Ureter (tissue), 1 donor: ENCODE data around the gene PNPLA2. TPM values are rescaled to one million over a fixed set of nuclear protein-coding genes. Genes with fewer than 3 reads are reported as not detected.

Source experiments
- DNase-seq: peaks from one replicate; pipeline ENCODE4 v3.0.0-alpha.2; 2020; ENCODE audit warnings: low spot score
- total RNA-seq: library from RNA; stranded (reverse); gene quantifications from one replicate; pipeline ENCODE4 v1.2.4, GENCODE V29; 2023
- donor health status: DM: yes; HTN: yes; CAD: no.

PNPLA2 gene
- total RNA-seq, 1 donor from 2014 or later: 118 TPM

DNA sequence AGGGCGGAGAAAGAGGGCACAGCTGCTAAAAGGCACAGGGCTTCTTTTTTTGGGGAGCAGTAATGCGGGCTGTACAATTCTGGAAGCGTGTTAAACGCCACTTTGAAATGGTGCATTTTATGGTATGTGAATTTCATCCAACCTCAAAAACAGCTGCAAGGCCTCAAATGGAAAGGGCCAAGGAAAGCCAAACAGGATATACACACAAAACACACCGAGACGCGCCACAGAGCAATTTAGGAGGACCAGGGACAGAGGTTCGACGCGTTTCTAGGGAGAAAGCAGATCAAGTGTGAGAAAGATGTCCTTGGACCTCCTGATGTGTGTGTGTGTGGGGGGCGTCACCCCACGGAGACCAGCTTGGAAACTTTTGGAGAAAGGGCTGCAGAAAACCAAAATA lies 55.0 kb downstream of the PNPLA2 start:
- no peak for DNase-seq

Other genes with a start within 250 kb of the PNPLA2 start
- 43.6 TPM for gene PHRF1, start 242.4 kb upstream of the PNPLA2 start, total RNA-seq
- gene IRF7, start 203.0 kb upstream of the PNPLA2 start, total RNA-seq: 14.9 TPM
- gene CDHR5, start 194.0 kb upstream of the PNPLA2 start, total RNA-seq: not detected
- not detected for gene SCT, start 191.7 kb upstream of the PNPLA2 start, total RNA-seq
- gene DRD4, start 181.6 kb upstream of the PNPLA2 start, total RNA-seq: 2.6 TPM
- 36.9 TPM for gene DEAF1, start 123.7 kb upstream of the PNPLA2 start, total RNA-seq
- 32.5 TPM for gene TMEM80, start 123.1 kb upstream of the PNPLA2 start, total RNA-seq
- gene EPS8L2, start 112.7 kb upstream of the PNPLA2 start, total RNA-seq: 156 TPM
- gene TALDO1, start 71.5 kb upstream of the PNPLA2 start, total RNA-seq: 172 TPM
- 82.5 TPM for gene GATD1, start 41.4 kb upstream of the PNPLA2 start, total RNA-seq
- 0.23 TPM for gene CEND1, start 28.8 kb upstream of the PNPLA2 start, total RNA-seq
- gene SLC25A22, start 20.6 kb upstream of the PNPLA2 start, total RNA-seq: 28.4 TPM
- gene PIDD1, start 13.7 kb upstream of the PNPLA2 start, total RNA-seq: 20.6 TPM
- gene RPLP2, start 8.9 kb upstream of the PNPLA2 start, total RNA-seq: 2,024 TPM
- 45.8 TPM for gene CRACR2B, start 9.0 kb downstream of the PNPLA2 start, total RNA-seq
- 241 TPM for gene CD151, start 14.0 kb downstream of the PNPLA2 start, total RNA-seq
- 112 TPM for gene POLR2L, start 23.6 kb downstream of the PNPLA2 start, total RNA-seq
- 47.2 TPM for gene TSPAN4, start 23.9 kb downstream of the PNPLA2 start, total RNA-seq
- gene CHID1, start 91.9 kb downstream of the PNPLA2 start, total RNA-seq: 116 TPM
- gene AP2A2, start 107.0 kb downstream of the PNPLA2 start, total RNA-seq: 100 TPM
- gene MUC6, start 217.8 kb downstream of the PNPLA2 start, total RNA-seq: not detected